ENCODE results near the gene ZHX3.

Gene ZHX3

GRCh38 chr20:41361757-41362747 is 44.5 kb upstream of the ZHX3 start:
- TF ChIP-seq, protein P1, sequence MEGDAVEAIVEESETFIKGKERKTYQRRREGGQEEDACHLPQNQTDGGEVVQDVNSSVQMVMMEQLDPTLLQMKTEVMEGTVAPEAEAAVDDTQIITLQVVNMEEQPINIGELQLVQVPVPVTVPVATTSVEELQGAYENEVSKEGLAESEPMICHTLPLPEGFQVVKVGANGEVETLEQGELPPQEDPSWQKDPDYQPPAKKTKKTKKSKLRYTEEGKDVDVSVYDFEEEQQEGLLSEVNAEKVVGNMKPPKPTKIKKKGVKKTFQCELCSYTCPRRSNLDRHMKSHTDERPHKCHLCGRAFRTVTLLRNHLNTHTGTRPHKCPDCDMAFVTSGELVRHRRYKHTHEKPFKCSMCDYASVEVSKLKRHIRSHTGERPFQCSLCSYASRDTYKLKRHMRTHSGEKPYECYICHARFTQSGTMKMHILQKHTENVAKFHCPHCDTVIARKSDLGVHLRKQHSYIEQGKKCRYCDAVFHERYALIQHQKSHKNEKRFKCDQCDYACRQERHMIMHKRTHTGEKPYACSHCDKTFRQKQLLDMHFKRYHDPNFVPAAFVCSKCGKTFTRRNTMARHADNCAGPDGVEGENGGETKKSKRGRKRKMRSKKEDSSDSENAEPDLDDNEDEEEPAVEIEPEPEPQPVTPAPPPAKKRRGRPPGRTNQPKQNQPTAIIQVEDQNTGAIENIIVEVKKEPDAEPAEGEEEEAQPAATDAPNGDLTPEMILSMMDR (conservative IDR thresholded peaks at IDR 0.05; ENCODE audit: low read depth, low read length): no peak
- no peak overlapping the region for H3K4me2 ChIP-seq
- H3K27me3 ChIP-seq (ENCODE audit: insufficient read depth, low read depth): no peaks in the 10 kb centered on the region
- H3K36me3 ChIP-seq (ENCODE audit: insufficient read depth): no peaks in the 10 kb centered on the region
- no peak overlapping the region for H3K9ac ChIP-seq
- H3K27ac ChIP-seq: no peak overlapping the region
- H3K4me1 ChIP-seq (ENCODE audit: low read depth, poor library complexity, severe bottlenecking): no peaks in the 10 kb centered on the region
- H4K20me1 ChIP-seq (ENCODE audit: insufficient read depth): no peaks in the 10 kb centered on the region
- no peak overlapping the region for H3K4me3 ChIP-seq (IDR thresholded peaks at IDR 0.05; ENCODE audit: insufficient read depth, low read depth, low read length)
- H3K79me2 ChIP-seq (ENCODE audit: insufficient read depth, low read depth): no peaks in the 10 kb centered on the region
- H2AFZ ChIP-seq (ENCODE audit: low read depth): no peak overlapping the region

GRCh38 chr20:41360831-41361756 is 43.6 kb upstream of the ZHX3 start:
- no peak overlapping the region for H3K27ac ChIP-seq

DNA sequence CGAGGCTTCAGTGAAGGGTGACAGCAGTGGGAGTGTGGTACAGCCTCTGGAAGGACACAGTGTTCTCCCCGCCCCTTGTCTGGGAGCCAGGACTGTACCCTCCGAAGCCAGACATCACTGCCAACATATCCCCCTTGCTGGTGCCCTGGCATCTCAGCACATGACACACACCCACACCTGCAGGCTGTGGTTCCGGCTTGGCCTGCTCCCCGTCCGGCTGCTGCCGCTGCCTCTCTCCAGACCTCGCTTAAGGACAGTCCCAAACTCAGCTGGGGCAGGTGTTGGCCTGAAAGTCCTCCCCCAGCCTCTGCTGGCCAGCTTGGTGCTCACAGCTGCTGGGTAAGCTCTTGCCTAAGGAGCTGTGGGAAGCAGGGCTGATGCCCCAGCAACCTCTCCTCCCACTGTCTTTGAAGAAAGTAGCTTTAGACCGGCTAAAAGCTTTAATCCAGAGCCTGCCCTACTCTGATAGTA is 42.0 kb upstream of the ZHX3 start:
- no peaks in the 10 kb centered on the region for H3K4me1 ChIP-seq (ENCODE audit: low read depth, poor library complexity, severe bottlenecking)
- no peaks in the 10 kb centered on the region for H3K27me3 ChIP-seq (ENCODE audit: insufficient read depth, low read depth)
- H3K79me2 ChIP-seq (ENCODE audit: insufficient read depth, low read depth): no peaks in the 10 kb centered on the region
- TF ChIP-seq, protein P1 (conservative IDR thresholded peaks at IDR 0.05; ENCODE audit: low read depth, low read length): no peak
- no peaks in the 10 kb centered on the region for H3K36me3 ChIP-seq (ENCODE audit: insufficient read depth)
- H2AFZ ChIP-seq (ENCODE audit: low read depth): no peak overlapping the region
- no peak overlapping the region for H3K9ac ChIP-seq
- H3K4me2 ChIP-seq: no peak overlapping the region
- no peak overlapping the region for H3K4me3 ChIP-seq (IDR thresholded peaks at IDR 0.05; ENCODE audit: insufficient read depth, low read depth, low read length)
- no peaks in the 10 kb centered on the region for H4K20me1 ChIP-seq (ENCODE audit: insufficient read depth)
- no peak overlapping the region for H3K27ac ChIP-seq

More at GRCh38 chr20:41360831-41361756, 43.6 kb upstream of the ZHX3 start:
- Histone ChIP-seq H3K4me3 (IDR thresholded peaks at IDR 0.05; ENCODE audit: insufficient read depth, low read depth, low read length) (no peak overlapping the region), H3K4me1 (ENCODE audit: low read depth, poor library complexity, severe bottlenecking) (no peaks in the 10 kb centered on the region), H4K20me1 (ENCODE audit: insufficient read depth) (no peaks in the 10 kb centered on the region), H2AFZ (ENCODE audit: low read depth) (no peak overlapping the region), H3K36me3 (ENCODE audit: insufficient read depth) (no peaks in the 10 kb centered on the region), H3K4me2 (no peak overlapping the region), H3K9ac (no peak overlapping the region), H3K27me3 (ENCODE audit: insufficient read depth, low read depth) (no peaks in the 10 kb centered on the region), H3K79me2 (ENCODE audit: insufficient read depth, low read depth) (no peaks in the 10 kb centered on the region)
- TF ChIP-seq, protein P1 (conservative IDR thresholded peaks at IDR 0.05; ENCODE audit: low read depth, low read length): no peak

GRCh38 chr20:41358717-41359116 is 41.2 kb upstream of the ZHX3 start:
- Histone ChIP-seq H3K36me3 (ENCODE audit: insufficient read depth) (no peaks in the 10 kb centered on the region), H3K79me2 (ENCODE audit: insufficient read depth, low read depth) (no peaks in the 10 kb centered on the region), H2AFZ (ENCODE audit: low read depth) (no peak overlapping the region), H3K9ac (no peak overlapping the region), H3K27ac (no peak overlapping the region), H4K20me1 (ENCODE audit: insufficient read depth) (no peaks in the 10 kb centered on the region), H3K4me3 (IDR thresholded peaks at IDR 0.05; ENCODE audit: insufficient read depth, low read depth, low read length) (no peak overlapping the region), H3K4me1 (ENCODE audit: low read depth, poor library complexity, severe bottlenecking) (no peaks in the 10 kb centered on the region), H3K27me3 (ENCODE audit: insufficient read depth, low read depth) (no peaks in the 10 kb centered on the region), H3K4me2 (no peak overlapping the region)
- TF ChIP-seq, protein P1 (conservative IDR thresholded peaks at IDR 0.05; ENCODE audit: low read depth, low read length): no peak
